Measurements from ENCODE around the gene ZCCHC14. TPM values are rescaled to one million over a fixed set of nuclear protein-coding genes. Genes with fewer than 3 reads are reported as not detected.
"Not testable (repeated sequence)": the region's sequence is repeated elsewhere in the genome, so short reads cannot be mapped to it uniquely, and the experiment has no call there.

Gene ZCCHC14
- total RNA-seq, 2 donors from 2014 or later, result 18.9 to 54.4 TPM

DNA sequence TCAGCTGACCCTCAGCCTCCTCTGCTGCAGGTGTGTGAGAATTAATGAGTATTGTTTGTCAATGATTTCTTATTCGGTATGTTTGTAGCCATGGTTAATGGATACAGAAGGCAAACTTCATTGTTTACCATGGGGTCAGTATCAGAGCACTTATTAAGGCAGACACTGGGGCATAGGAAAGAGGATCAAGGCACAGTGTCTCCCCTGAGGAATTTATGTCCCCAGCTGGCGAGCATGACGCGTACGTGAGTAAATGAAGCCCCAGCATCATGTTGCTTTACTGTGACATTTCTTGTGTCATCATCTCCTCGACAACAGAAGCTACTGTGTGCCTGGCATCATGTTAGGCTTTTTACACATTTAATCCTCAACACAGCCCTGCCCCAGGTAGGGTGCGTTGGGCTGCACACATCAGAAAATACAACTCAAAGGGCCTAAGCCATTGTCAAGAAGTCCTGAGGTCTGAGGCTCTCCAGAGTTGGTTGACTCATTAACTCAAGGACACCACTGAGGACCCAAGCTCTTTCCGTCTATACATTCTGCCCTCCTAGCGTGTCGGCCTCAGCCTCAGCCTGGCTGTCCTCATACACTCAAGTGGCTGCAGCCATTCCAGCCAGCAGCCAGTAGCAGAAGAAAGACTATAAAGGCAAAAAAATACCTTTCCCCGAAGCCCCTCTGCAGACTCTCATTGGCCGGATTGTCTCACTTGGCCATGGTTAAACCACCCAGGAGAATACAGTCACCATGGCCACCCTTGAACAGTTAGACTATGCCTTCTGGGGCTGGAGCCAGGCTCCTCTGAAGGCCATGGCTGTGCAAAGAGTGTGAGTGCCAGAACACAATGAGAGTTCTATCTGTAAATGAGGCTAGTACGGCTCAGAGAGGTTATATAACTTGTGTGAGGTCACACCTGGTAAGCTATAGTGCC, 13.9 kb upstream of the ZCCHC14 start:
- 73 to 77% methylated on average over 13 of the region's 13 CpGs for WGBS, 2 donors
- no peaks in the 10 kb centered on the region for H3K27me3 ChIP-seq
- no peak overlapping the region for H3K4me3 ChIP-seq
- no peaks in the 10 kb centered on the region for H3K36me3 ChIP-seq (replicated peaks in 1 of 2; ENCODE audit: insufficient read depth in 1 of 2, low read depth in 2 of 2)
- no peaks in the 10 kb centered on the region for H3K9me3 ChIP-seq
- intact Hi-C loops (cut with DNase I), result no loop called here
- no peak overlapping the region for H3K27ac ChIP-seq
- DNase-seq, result peak in 3 of 4 donors; percentile 17 to 54 (median 49)
- TF ChIP-seq, protein P1, sequence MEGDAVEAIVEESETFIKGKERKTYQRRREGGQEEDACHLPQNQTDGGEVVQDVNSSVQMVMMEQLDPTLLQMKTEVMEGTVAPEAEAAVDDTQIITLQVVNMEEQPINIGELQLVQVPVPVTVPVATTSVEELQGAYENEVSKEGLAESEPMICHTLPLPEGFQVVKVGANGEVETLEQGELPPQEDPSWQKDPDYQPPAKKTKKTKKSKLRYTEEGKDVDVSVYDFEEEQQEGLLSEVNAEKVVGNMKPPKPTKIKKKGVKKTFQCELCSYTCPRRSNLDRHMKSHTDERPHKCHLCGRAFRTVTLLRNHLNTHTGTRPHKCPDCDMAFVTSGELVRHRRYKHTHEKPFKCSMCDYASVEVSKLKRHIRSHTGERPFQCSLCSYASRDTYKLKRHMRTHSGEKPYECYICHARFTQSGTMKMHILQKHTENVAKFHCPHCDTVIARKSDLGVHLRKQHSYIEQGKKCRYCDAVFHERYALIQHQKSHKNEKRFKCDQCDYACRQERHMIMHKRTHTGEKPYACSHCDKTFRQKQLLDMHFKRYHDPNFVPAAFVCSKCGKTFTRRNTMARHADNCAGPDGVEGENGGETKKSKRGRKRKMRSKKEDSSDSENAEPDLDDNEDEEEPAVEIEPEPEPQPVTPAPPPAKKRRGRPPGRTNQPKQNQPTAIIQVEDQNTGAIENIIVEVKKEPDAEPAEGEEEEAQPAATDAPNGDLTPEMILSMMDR (IDR thresholded peaks at IDR 0.05), result no peak
- TF ChIP-seq POLR2A (IDR thresholded peaks at IDR 0.05), result no peak
- peaks cover 11% of the 10 kb centered on the region for H3K4me1 ChIP-seq
- peak; percentile 68 for ATAC-seq

DNA sequence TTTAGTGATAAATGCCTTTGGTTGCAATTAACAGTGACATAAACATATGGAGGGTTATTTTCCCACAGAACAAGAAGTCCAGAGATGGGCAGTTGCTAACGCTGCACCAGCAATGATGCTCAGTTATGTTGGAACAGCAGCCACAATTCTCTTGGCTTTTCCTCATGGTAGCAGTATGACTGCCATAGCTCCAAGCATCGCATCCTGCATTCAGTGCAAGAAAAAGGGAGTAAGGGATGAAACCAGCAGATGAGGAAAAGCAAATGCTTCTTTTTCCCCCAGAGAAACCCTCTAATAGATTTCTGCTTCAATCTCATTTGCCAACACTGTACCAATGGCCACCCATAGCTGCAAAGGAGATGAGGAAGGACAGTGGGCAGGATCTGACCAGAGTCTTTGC, 13.0 kb upstream of the ZCCHC14 start:
- Histone ChIP-seq H3K4me1 (peaks cover 11% of the 10 kb centered on the region), H3K27me3 (no peaks in the 10 kb centered on the region), H3K4me3 (no peak overlapping the region), H3K9me3 (no peaks in the 10 kb centered on the region), H3K36me3 (replicated peaks in 1 of 2; ENCODE audit: insufficient read depth in 1 of 2, low read depth in 2 of 2) (no peaks in the 10 kb centered on the region), H3K27ac (no peak overlapping the region)
- DNase-seq (no peak), ATAC-seq (no peak)
- TF ChIP-seq POLR2A (IDR thresholded peaks at IDR 0.05), result no peak
- TF ChIP-seq, protein P1 (IDR thresholded peaks at IDR 0.05), result no peak
- intact Hi-C loops (cut with DNase I), result no loop called here
- 88 to 100% methylated on average over 2 of the region's 2 CpGs for WGBS, 2 donors

- H3K9me3 ChIP-seq; H3K36me3 ChIP-seq (replicated peaks in 1 of 2; ENCODE audit: insufficient read depth in 1 of 2, low read depth in 2 of 2); intact Hi-C loops (cut with DNase I); H3K27me3 ChIP-seq; H3K4me3 ChIP-seq; ATAC-seq; DNase-seq; H3K27ac ChIP-seq: not testable (repeated sequence)
- peaks cover 11% of the 10 kb centered on the region for H3K4me1 ChIP-seq
- 79 to 83% methylated on average over 14 to 18 of the region's 18 CpGs for WGBS, 2 donors
These were observed 10.6 kb upstream of the ZCCHC14 start for GRCh38 chr16:87503232-87503937.

DNA sequence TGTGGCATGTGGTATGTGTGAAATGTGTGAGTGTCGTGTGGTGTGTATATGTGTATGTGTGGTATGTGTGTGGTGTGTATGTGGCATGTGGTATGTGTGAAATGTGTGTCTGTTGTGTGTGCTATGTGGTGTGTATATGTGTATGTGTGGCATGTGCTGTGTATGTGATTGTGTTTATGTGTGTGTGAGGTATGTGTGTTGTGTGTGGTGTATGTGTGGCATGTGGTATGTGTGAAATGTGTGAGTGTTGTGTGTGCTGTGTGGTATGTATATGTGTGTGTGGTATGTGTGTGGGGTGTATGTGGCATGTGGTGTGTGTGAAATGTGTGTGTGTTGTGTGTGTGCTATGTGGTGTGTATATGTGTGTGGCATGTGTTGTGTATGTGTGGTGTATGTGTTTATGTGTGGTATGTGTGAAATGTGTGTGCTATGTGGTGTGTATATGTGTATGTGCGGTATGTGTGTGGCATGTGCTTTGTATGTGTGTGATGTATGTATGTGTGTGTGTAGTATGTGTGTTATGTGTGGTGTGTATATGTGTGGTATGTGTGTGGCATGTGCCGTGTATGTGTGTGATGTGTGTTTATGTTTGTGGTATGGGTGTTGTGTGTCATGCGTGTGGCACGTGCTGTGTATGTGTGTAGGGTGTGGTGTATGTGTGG, 9.6 kb upstream of the ZCCHC14 start:
- Histone ChIP-seq H3K27me3 (no peaks in the 10 kb centered on the region), H3K27ac (no peak overlapping the region), H3K4me3 (no peak overlapping the region), H3K9me3 (no peaks in the 10 kb centered on the region), H3K36me3 (replicated peaks in 1 of 2; ENCODE audit: insufficient read depth in 1 of 2, low read depth in 2 of 2) (no peaks in the 10 kb centered on the region), H3K4me1 (peaks cover 10% of the 10 kb centered on the region)
- intact Hi-C loops (cut with DNase I), result no loop called here
- whole genome bisulfite sequencing, 2 donors, result 74 to 80% methylated on average over 5 of the region's 5 CpGs
- DNase-seq (no peak), ATAC-seq (no peak)
- TF ChIP-seq, protein P1 (IDR thresholded peaks at IDR 0.05), result no peak
- no peak for TF ChIP-seq POLR2A (IDR thresholded peaks at IDR 0.05)

DNA sequence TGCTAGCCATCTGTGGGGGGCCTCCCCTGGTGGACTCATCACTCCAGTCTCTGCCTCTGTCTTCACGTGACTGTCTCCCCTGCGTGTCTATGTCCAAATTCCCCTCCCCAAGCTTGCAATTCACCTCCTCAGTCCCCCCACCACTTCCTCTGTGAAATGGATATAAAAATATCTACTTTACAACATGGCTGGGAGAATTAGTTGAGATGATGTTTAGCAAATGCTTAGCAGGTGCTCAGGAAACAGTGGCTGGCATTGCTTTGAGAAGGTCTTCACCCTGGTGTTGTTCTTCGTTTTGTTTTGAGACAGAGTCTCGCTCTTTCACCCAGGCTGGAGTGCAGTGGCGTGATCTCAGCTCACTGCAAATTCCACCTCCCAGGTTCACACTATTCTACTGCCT, 8.3 kb upstream of the ZCCHC14 start:
- H3K27me3 ChIP-seq, result no peaks in the 10 kb centered on the region
- H3K27ac ChIP-seq, result no peak overlapping the region
- H3K36me3 ChIP-seq (replicated peaks in 1 of 2; ENCODE audit: insufficient read depth in 1 of 2, low read depth in 2 of 2), result no peaks in the 10 kb centered on the region
- ATAC-seq (no peak), DNase-seq (no peak)
- 82% methylated on average over 5 of the region's 5 CpGs for WGBS, 2 donors
- H3K9me3 ChIP-seq, result no peaks in the 10 kb centered on the region
- H3K4me3 ChIP-seq, result no peak overlapping the region
- TF ChIP-seq, protein P1 (IDR thresholded peaks at IDR 0.05), result no peak
- TF ChIP-seq POLR2A (IDR thresholded peaks at IDR 0.05), result no peak
- intact Hi-C loops (cut with DNase I), result no loop called here
- no peaks in the 10 kb centered on the region for H3K4me1 ChIP-seq
